ENCODE data around the gene CAP1. TPM values are rescaled to one million over a fixed set of nuclear protein-coding genes. Genes with fewer than 3 reads are reported as not detected.

CAP1 gene
- polyA plus RNA-seq, 2 of the 4 experiments (the other 2 are of a cell fraction) = 267 to 274 TPM

DNA sequence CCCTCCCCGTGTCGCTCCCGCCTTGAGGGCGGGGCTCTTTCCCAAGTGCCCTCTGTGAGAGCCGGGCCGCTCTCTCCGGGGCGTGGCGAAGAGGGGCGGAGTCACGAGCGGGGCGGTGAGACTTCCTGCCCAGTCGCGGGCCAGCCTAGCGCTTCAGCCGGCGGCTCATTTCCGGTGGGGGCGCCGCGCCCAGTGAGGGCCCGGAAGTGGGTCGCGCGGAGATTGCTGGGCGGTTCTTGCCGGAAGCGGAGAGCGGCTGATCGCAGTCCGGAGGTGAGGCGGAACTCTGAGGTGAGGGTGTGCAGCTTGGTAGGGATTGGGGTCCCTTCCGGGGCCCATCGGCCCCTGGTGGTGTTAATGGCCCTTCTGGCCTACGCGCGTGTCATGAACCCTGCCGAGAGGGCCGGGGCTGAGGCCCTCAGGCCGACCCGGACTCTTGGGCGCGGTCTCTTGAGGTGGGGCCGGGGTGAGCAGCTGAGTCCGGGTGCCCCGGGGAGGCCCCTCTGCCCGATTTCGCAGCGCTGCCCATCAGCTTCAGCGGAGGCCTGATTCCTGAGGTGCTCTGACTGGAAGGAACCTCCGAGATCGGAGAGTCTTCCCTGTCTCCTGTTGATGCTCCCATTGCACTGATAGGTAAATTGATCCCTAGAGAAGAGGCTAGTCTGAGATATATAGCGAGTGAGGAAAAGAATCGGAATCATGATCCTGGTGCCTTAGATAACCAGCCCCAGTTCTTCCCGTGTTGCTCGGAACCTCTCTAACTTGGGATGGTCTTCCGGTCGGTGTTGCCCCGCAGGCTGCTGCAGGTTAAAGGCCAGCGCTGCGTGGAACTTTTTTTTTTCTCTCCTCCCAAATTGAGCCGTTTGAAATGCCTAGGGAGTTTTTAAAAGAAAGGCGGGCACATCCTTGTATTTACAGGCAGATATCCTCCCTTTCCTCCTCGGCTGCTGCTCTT, at the start of gene CAP1 (continued):
- TF ChIP-seq, protein P1, sequence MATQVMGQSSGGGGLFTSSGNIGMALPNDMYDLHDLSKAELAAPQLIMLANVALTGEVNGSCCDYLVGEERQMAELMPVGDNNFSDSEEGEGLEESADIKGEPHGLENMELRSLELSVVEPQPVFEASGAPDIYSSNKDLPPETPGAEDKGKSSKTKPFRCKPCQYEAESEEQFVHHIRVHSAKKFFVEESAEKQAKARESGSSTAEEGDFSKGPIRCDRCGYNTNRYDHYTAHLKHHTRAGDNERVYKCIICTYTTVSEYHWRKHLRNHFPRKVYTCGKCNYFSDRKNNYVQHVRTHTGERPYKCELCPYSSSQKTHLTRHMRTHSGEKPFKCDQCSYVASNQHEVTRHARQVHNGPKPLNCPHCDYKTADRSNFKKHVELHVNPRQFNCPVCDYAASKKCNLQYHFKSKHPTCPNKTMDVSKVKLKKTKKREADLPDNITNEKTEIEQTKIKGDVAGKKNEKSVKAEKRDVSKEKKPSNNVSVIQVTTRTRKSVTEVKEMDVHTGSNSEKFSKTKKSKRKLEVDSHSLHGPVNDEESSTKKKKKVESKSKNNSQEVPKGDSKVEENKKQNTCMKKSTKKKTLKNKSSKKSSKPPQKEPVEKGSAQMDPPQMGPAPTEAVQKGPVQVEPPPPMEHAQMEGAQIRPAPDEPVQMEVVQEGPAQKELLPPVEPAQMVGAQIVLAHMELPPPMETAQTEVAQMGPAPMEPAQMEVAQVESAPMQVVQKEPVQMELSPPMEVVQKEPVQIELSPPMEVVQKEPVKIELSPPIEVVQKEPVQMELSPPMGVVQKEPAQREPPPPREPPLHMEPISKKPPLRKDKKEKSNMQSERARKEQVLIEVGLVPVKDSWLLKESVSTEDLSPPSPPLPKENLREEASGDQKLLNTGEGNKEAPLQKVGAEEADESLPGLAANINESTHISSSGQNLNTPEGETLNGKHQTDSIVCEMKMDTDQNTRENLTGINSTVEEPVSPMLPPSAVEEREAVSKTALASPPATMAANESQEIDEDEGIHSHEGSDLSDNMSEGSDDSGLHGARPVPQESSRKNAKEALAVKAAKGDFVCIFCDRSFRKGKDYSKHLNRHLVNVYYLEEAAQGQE (IDR thresholded peaks at IDR 0.05) = no peak
- TF ChIP-seq POLR2A (IDR thresholded peaks at IDR 0.05; ENCODE audit: low read length) (peak; percentile 70), PBX3 (IDR thresholded peaks at IDR 0.05) (no peak), TP53 (CRISPR knock-in tag; IDR thresholded peaks at IDR 0.05) (no peak), RNF2 (IDR thresholded peaks at IDR 0.05; ENCODE audit: borderline replicate concordance, low read depth) (no peak), NPAS2 (CRISPR knock-in tag; IDR thresholded peaks at IDR 0.05; ENCODE audit: borderline replicate concordance) (no peak)

DNA sequence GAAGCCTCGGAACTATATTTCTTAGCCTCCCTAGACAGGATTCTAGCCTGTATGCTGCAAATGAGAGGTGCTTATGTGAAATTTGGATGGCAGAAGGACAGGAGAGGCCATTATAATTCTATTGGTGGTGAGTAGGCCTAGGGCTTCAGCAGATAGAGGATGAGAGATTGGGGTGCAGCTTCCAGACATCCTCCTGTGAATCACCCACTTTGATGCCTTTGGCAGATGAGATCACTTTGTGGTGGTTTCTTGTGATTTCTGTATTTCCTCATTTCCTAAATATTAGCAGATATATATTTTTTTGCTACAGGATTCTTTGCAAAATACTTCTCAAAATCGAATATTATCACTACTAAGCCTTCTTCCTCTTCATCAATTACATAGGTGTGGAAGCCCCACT, 48.3 kb upstream of the CAP1 start:
- TF ChIP-seq JUNB (IDR thresholded peaks at IDR 0.05) (no peak), RFX5 (IDR thresholded peaks at IDR 0.05) (no peak), PHF8 (IDR thresholded peaks at IDR 0.05; ENCODE audit: borderline replicate concordance, low read depth) (no peak), FOXS1 (CRISPR knock-in tag; IDR thresholded peaks at IDR 0.05) (no peak), NR3C1 (IDR thresholded peaks at IDR 0.05) (no peak), SMC3 (IDR thresholded peaks at IDR 0.05) (no peak), EP300 (IDR thresholded peaks at IDR 0.05) (no peak), MYC (IDR thresholded peaks at IDR 0.05; ENCODE audit: borderline replicate concordance, low read length) (no peak), NPAS2 (CRISPR knock-in tag; IDR thresholded peaks at IDR 0.05; ENCODE audit: borderline replicate concordance) (no peak), HOXB5 (CRISPR knock-in tag; IDR thresholded peaks at IDR 0.05) (no peak)
- no peak overlapping the region for H3K4me3 ChIP-seq
- CTCF ChIA-PET = interaction anchor here (1.1 to 1.2 kb wide), 2 partner anchors 18 to 20 kb away, joined by 3 read pairs; no protein-coding TSS in a partner anchor
- no peak overlapping the region for H3K27ac ChIP-seq
- DNase-seq (ENCODE audit: low read depth in 1 of 2, low spot score in 1 of 2) = no peak
- no peaks in the 10 kb centered on the region for H3K9me3 ChIP-seq
- POLR2A ChIA-PET = no interaction called here
- no peak for FAIRE-seq
- H3K4me2 ChIP-seq = no peak overlapping the region
- H3K4me1 ChIP-seq = no peaks in the 10 kb centered on the region
- WGBS (ENCODE audit: missing lambda C conversion rate) = 38% methylated on average over 2 of the region's 2 CpGs
- no peak for ATAC-seq

GRCh38 chr1:39992888-39993287, 47.6 kb upstream of the CAP1 start:
- WGBS (ENCODE audit: missing lambda C conversion rate) = 46% methylated on average over 2 of the region's 5 CpGs
- TF ChIP-seq HES2 (IDR thresholded peaks at IDR 0.05) (no peak), MAFK (IDR thresholded peaks at IDR 0.05; ENCODE audit: partially characterized antibody) (no peak), ESRRA (IDR thresholded peaks at IDR 0.05; ENCODE audit: borderline replicate concordance, low read length) (no peak), KDM5A (IDR thresholded peaks at IDR 0.05) (no peak), ZNF302 (CRISPR knock-in tag; IDR thresholded peaks at IDR 0.05) (no peak), NFE2L2 (conservative IDR thresholded peaks at IDR 0.05; ENCODE audit: low read length) (no peak), CBX2 (IDR thresholded peaks at IDR 0.05; ENCODE audit: borderline replicate concordance, low read depth) (no peak), RFX5 (IDR thresholded peaks at IDR 0.05) (no peak), EHF (CRISPR knock-in tag; IDR thresholded peaks at IDR 0.05) (no peak)
- TF ChIP-seq, protein P2, sequence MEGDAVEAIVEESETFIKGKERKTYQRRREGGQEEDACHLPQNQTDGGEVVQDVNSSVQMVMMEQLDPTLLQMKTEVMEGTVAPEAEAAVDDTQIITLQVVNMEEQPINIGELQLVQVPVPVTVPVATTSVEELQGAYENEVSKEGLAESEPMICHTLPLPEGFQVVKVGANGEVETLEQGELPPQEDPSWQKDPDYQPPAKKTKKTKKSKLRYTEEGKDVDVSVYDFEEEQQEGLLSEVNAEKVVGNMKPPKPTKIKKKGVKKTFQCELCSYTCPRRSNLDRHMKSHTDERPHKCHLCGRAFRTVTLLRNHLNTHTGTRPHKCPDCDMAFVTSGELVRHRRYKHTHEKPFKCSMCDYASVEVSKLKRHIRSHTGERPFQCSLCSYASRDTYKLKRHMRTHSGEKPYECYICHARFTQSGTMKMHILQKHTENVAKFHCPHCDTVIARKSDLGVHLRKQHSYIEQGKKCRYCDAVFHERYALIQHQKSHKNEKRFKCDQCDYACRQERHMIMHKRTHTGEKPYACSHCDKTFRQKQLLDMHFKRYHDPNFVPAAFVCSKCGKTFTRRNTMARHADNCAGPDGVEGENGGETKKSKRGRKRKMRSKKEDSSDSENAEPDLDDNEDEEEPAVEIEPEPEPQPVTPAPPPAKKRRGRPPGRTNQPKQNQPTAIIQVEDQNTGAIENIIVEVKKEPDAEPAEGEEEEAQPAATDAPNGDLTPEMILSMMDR (IDR thresholded peaks at IDR 0.05) = no peak
- DNase-seq (ENCODE audit: low read depth in 1 of 2, low spot score in 1 of 2) (no peak), ATAC-seq (no peak), FAIRE-seq (no peak)
- no peak overlapping the region for H3K4me2 ChIP-seq
- ChIA-PET POLR2A (no interaction called here), CTCF (no interaction called here)
- H3K27ac ChIP-seq = no peak overlapping the region
- no peak overlapping the region for H3K4me3 ChIP-seq
- H3K4me1 ChIP-seq = no peaks in the 10 kb centered on the region
- H3K9me3 ChIP-seq = no peaks in the 10 kb centered on the region
